GM23248 (cell line): ENCODE results near the gene RGS13. TPM values are rescaled to one million over a fixed set of nuclear protein-coding genes. Genes with fewer than 3 reads are reported as not detected.

Experiments
- DNase-seq: peaks from one replicate; pipeline ENCODE4 v3.0.0-alpha.2; 2015
- H2AFZ ChIP-seq: fragments of 200-600 bp; sonication (generic); 2 replicates; pipeline ENCODE4 v1.6.1; 2016; ENCODE audit warnings: antibody characterized with exemption
- H3F3A ChIP-seq: fragments of 200-600 bp; sonication (generic); 2 replicates; pipeline ENCODE4 v1.6.1; 2016; ENCODE audit warnings: mild to moderate bottlenecking, antibody characterized with exemption, mixed run types; ENCODE audit not compliant: insufficient read depth
- H3K27ac ChIP-seq: fragments of 200-600 bp; sonication (generic); 2 replicates; pipeline ENCODE4 v1.5.1; 2016; ENCODE audit warnings: mild to moderate bottlenecking
- H3K27me3 ChIP-seq: fragments of 200-600 bp; sonication (generic); replicated peaks from 2 replicates; pipeline ENCODE4 v1.6.1; 2016; ENCODE audit warnings: mild to moderate bottlenecking; ENCODE audit not compliant: insufficient read depth
- H3K36me3 ChIP-seq: fragments of 200-600 bp; sonication (generic); 2 replicates; pipeline ENCODE4 v1.6.1; 2016; ENCODE audit warnings: low read depth, mild to moderate bottlenecking
- H3K4me1 ChIP-seq: fragments of 200-600 bp; sonication (generic); 2 replicates; pipeline ENCODE4 v1.6.1; 2016; ENCODE audit warnings: mild to moderate bottlenecking; ENCODE audit not compliant: insufficient read depth
- H3K4me2 ChIP-seq: fragments of 200-600 bp; sonication (generic); one replicate; pipeline ENCODE4 v1.6.1; 2016; ENCODE audit warnings: mild to moderate bottlenecking; ENCODE audit not compliant: unreplicated experiment
- H3K4me3 ChIP-seq: fragments of 200-600 bp; sonication (generic); 2 replicates; pipeline ENCODE4 v1.5.1; 2016; ENCODE audit warnings: mild to moderate bottlenecking
- H3K79me2 ChIP-seq: fragments of 200-600 bp; sonication (generic); 2 replicates; pipeline ENCODE4 v1.6.1; 2016; ENCODE audit warnings: mild to moderate bottlenecking; ENCODE audit not compliant: insufficient read depth
- H3K9ac ChIP-seq: fragments of 200-600 bp; sonication (generic); 2 replicates; pipeline ENCODE4 v1.6.1; 2016; ENCODE audit warnings: mild to moderate bottlenecking
- H3K9me2 ChIP-seq: fragments of 200-600 bp; sonication (generic); 2 replicates; pipeline ENCODE4 v1.6.1; 2016; ENCODE audit warnings: mixed run types, mild to moderate bottlenecking, moderate library complexity; ENCODE audit not compliant: insufficient read depth
- H3K9me3 ChIP-seq: fragments of 200-600 bp; sonication (generic); one replicate; pipeline ENCODE4 v1.6.1; 2017; ENCODE audit warnings: low read depth
- H4K20me1 ChIP-seq: fragments of 200-600 bp; sonication (generic); 2 replicates; pipeline ENCODE4 v1.6.0; 2016; ENCODE audit not compliant: insufficient read depth
- EZH2 ChIP-seq: fragments of 200-600 bp; sonication (generic); IDR thresholded peaks from 2 replicates; pipeline ENCODE4 v1.6.1; 2018; ENCODE audit warnings: antibody characterized with exemption, mild to moderate bottlenecking; ENCODE audit not compliant: insufficient read depth, poor library complexity, severe bottlenecking
- EZH2phosphoT487 ChIP-seq: fragments of 200-600 bp; sonication (generic); IDR thresholded peaks from 2 replicates; pipeline ENCODE4 v1.6.1; 2018; ENCODE audit warnings: antibody characterized with exemption, moderate library complexity, mild to moderate bottlenecking, low read depth; ENCODE audit not compliant: insufficient read depth
- WGBS, 2 experiments: methylation state at CpG; one replicate each; pipeline ENCODE4 v1.1.6; 2015 to 2017; ENCODE audit warnings: low lambda C conversion rate in 2 of 2, low coverage in 1 of 2; ENCODE audit errors: missing lambda C conversion rate in 2 of 2; 5-methylcytosine and 5-hydroxymethylcytosine counted together
- in situ Hi-C: fragments of 300-500 bp; cut with MboI; formaldehyde crosslinking; loops from 2 replicates; pipeline ENCODE4 v1.15.0; 2020
- polyA plus RNA-seq: library from polyadenylated mRNA; unstranded; fragments of >200 nt; fragmentation: Nextera tagmentation; extraction: Ambion mirVana; gene quantifications from 2 replicates; pipeline ENCODE4 v1.2.1, GENCODE V29; 2016
- total RNA-seq: library from RNA; depleted of rRNA; stranded (reverse); fragments of >200 nt; shearing (Covaris generic); gene quantifications from 2 replicates; pipeline ENCODE4 v1.2.3, GENCODE V29; 2014

RGS13 gene
- total and polyA plus RNA-seq, 2 experiments from 2014 or later: not detected

DNA sequence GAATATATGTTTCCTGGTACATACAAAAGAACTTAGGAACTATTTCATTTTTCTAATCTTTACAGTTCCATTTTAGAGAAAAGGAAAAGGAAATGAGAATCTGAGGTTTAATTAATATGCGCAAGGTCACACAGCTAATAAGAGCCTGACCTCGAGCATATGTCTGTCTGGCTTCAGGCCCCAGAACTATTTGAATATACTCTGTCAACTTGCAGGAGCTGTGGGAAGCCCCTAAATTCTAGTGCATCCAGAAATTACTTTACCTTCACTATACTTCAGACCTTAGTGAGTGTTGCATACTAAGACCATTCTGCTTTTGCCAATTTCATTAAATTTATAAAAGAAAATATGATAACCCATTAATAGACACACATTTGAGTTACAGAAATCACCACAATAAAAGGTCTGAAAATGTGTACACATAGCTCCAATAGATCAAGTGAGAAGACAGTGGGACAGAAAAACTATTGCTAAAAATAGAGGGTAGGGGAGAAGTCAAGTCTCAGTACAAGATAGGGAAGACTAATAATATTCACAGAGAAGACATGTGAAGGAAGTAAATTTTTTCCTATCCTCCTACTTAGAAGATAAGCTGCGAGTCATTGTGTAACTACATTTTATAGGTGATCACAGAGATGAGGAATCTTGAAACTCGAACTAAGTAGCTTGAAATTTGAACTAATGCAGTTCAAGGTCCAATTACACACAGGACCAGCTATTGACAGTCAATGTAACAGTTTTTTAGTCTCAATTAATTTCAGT is 3.8 kb downstream of the RGS13 start:
- Histone ChIP-seq H3K36me3 (no peaks in the 10 kb centered on the region), H3F3A (no peaks in the 10 kb centered on the region), H3K4me1 (peaks cover 11% of the 10 kb centered on the region), H3K9me3 (no peaks in the 10 kb centered on the region), H2AFZ (no peak overlapping the region), H3K9me2 (no peaks in the 10 kb centered on the region), H3K4me3 (no peak overlapping the region), H4K20me1 (no peaks in the 10 kb centered on the region), H3K27ac (no peak overlapping the region), H3K4me2 (peak overlapping the region; percentile 23), H3K27me3 (no peaks in the 10 kb centered on the region), H3K9ac (no peak overlapping the region), H3K79me2 (no peaks in the 10 kb centered on the region)
- peak; percentile 54 for DNase-seq
- TF ChIP-seq EZH2phosphoT487 (no peak), EZH2 (no peak)
- in situ Hi-C loops: no loop called here
- 43 to 45% methylated on average over 4 of the region's 4 CpGs for WGBS, 2 experiments

- no peak for TF ChIP-seq EZH2
- TF ChIP-seq EZH2phosphoT487: no peak
- H3K9me3 ChIP-seq: no peaks in the 10 kb centered on the region
- no peak overlapping the region for H2AFZ ChIP-seq
- no peaks in the 10 kb centered on the region for H3K36me3 ChIP-seq
- H3K4me3 ChIP-seq: no peak overlapping the region
- H3K9me2 ChIP-seq: no peaks in the 10 kb centered on the region
- no peak overlapping the region for H3K27ac ChIP-seq
- H3K27me3 ChIP-seq: no peaks in the 10 kb centered on the region
- H4K20me1 ChIP-seq: no peaks in the 10 kb centered on the region
- H3K9ac ChIP-seq: no peak overlapping the region
- peaks cover 9% of the 10 kb centered on the region for H3K4me1 ChIP-seq
- H3K4me2 ChIP-seq: no peak overlapping the region
- H3F3A ChIP-seq: peaks cover 11% of the 10 kb centered on the region; the same call in 1 of the 2 replicates
- in situ Hi-C loops: no loop called here
- no peak for DNase-seq
- no peaks in the 10 kb centered on the region for H3K79me2 ChIP-seq
- WGBS, 2 experiments: 100% methylated on average over 1 of the region's 1 CpG
Measured at GRCh38 chr1:192652159-192652558, 16.2 kb downstream of the RGS13 start.

DNA sequence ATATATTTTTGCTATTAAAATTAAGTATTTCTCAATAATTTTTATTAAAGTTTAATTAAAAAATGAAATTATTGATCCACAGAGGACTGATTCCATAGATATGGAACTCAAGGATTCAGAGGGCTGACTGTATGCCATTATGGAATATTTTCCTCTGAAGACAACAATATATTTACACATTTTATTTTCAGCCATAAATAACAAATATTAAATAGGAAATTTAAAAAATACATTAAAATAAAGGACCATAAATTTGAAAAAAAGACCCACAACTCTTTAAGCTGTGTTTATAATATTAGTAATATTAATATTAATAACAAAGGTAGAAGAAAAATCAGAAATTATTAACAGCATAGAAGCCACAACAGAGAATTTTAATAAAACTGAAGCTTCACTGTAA is 18.2 kb downstream of the RGS13 start:
- DNase-seq: no peak
- no peak for TF ChIP-seq EZH2
- no peak for TF ChIP-seq EZH2phosphoT487
- Histone ChIP-seq H3K4me2 (peak overlapping the region; percentile 36), H3F3A (peaks cover 11% of the 10 kb centered on the region; the same call in 1 of the 2 replicates), H2AFZ (no peak overlapping the region), H4K20me1 (no peaks in the 10 kb centered on the region), H3K4me3 (no peak overlapping the region), H3K36me3 (no peaks in the 10 kb centered on the region), H3K27me3 (no peaks in the 10 kb centered on the region), H3K4me1 (peaks cover 9% of the 10 kb centered on the region), H3K9ac (no peak overlapping the region), H3K27ac (no peak overlapping the region), H3K9me2 (no peaks in the 10 kb centered on the region), H3K79me2 (no peaks in the 10 kb centered on the region), H3K9me3 (no peaks in the 10 kb centered on the region)
- in situ Hi-C loops: no loop called here

- Histone ChIP-seq H3K9me2 (no peaks in the 10 kb centered on the region), H2AFZ (no peak overlapping the region), H4K20me1 (no peaks in the 10 kb centered on the region), H3K4me2 (peak overlapping the region; percentile 36), H3K4me3 (no peak overlapping the region), H3K79me2 (no peaks in the 10 kb centered on the region), H3F3A (peaks cover 11% of the 10 kb centered on the region; the same call in 1 of the 2 replicates), H3K4me1 (peaks cover 9% of the 10 kb centered on the region), H3K9ac (no peak overlapping the region), H3K27me3 (no peaks in the 10 kb centered on the region), H3K27ac (no peak overlapping the region), H3K36me3 (no peaks in the 10 kb centered on the region), H3K9me3 (no peaks in the 10 kb centered on the region)
- TF ChIP-seq EZH2: no peak
- TF ChIP-seq EZH2phosphoT487: no peak
- in situ Hi-C loops: no loop called here
- peak; percentile 91 for DNase-seq
- WGBS, 2 experiments: 20% methylated on average over 4 of the region's 4 CpGs
Measured at GRCh38 chr1:192654591-192655251, 18.8 kb downstream of the RGS13 start.
